H1 (cell line): ENCODE data around the gene TSC1. TPM values are rescaled to one million over a fixed set of nuclear protein-coding genes. Genes with fewer than 3 reads are reported as not detected.

Experiments
- CHD1 ChIP-seq: IDR thresholded peaks from 2 replicates; pipeline ENCODE4 v1.6.1; 2012; ENCODE audit warnings: low read depth, low read length, improper control_type of control experiment
- JUN ChIP-seq: IDR thresholded peaks from 2 replicates; pipeline ENCODE4 v1.6.1; 2011; ENCODE audit warnings: low read depth, mild to moderate bottlenecking, improper control_type of control experiment, low read length
- POLR2AphosphoS5 ChIP-seq: IDR thresholded peaks from 2 replicates; pipeline ENCODE4 v1.6.1; 2011; ENCODE audit warnings: low read depth, low read length
- polyA plus RNA-seq, 7 experiments: library from polyadenylated mRNA; depleted of rRNA in 3 of 7; stranded (reverse) in 5 of 7; unstranded in 2 of 7; fragments of >200 nt in 5 of 7; fragments of 200-250 nt in 2 of 7; gene quantifications; 1 replicate in 5 of 7; 2 replicates in 1 of 7; 4 replicates in 1 of 7; pipeline versions ENCODE4 v1.2.1 to v1.2.3, GENCODE V29; 2011 to 2013; ENCODE audit warnings: missing spikeins in 2 of 7, mixed read lengths in 2 of 7
- total RNA-seq: library from RNA; stranded (reverse); fragmentation: NEBNext Ultra II Directional; extraction: Animal tissue kit (Norgen Biotek cat#: 25700); gene quantifications from 2 replicates; pipeline ENCODE4 v1.2.1, GENCODE V29; 2021

The TSC1 gene
- total and polyA plus RNA-seq, 2 of the 8 experiments (the other 6 are each of a cell fraction or from before 2014, with no cell fraction given) = 37.2 to 46.0 TPM

DNA sequence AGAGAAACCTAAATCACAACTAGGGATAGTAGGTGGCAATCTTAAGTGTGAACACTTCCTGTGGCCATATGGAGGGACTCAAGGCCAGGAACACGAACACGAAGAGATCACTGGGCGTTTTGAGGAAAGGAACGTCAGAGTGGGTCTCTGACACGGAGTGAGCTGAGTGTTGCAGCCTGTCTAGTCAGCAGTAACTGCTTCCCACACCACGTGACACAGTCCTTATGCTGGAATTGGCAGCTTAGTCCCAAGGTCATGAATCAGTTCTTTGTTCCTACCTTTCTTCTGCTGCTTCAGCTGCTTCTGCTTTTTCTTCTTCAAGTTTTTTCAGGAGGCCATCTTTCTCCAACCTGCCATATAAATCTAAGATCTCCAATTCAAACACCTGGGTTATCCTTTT, 47.5 kb downstream of the TSC1 start (continued):
- no peak for TF ChIP-seq CHD1
- no peak for TF ChIP-seq POLR2AphosphoS5
- TF ChIP-seq JUN = no peak
